NCI-H1436 treated with DMSO at 0.1 percent for 48 hours (cell line): ENCODE results near the gene TIAM2.

Experiments used
- DNase-seq: peaks from one replicate; lab custom pipeline; 2025; lab: John Stamatoyannopoulos, UW

Gene TIAM2

DNA sequence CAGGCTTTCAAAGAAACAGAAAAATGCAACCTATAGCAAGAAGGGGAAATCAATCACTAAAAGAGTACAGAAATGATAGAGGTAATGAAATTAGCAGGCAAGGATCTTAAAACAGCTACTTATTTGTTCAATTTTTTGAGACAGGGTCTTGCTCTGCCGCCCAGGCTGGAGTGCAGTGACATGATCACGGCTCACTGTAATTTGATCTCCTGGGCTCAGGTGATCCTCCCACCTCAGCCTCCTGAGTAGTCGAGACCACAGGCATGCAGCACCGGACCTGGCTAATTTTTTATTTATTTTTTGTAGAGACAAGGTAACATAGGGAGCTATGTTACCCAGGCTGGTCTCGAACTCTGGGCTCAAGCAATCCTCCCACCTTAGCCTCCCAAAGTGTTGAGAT lies 297.6 kb downstream of the TIAM2 start:
- no peak for DNase-seq

DNA sequence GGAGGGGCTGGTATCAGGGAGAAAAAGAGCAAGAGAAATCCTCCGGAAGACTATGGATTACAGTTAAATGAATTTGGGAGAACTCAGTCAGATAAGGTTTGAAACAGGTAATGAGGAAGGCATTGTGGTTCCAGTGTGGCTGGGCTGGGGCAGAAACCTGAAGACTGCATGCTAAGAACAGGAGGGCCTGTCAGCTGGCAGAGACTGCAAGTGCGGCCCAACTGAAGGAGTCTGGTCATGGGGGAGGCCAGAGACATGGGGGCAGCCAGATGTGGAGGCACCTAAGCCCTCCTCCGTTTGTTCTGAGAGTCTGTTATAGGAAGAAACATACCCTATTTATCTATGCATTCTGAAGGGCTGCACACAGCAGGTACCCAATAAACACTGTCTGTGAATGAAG lies 302.6 kb downstream of the TIAM2 start:
- DNase-seq = no peak

DNA sequence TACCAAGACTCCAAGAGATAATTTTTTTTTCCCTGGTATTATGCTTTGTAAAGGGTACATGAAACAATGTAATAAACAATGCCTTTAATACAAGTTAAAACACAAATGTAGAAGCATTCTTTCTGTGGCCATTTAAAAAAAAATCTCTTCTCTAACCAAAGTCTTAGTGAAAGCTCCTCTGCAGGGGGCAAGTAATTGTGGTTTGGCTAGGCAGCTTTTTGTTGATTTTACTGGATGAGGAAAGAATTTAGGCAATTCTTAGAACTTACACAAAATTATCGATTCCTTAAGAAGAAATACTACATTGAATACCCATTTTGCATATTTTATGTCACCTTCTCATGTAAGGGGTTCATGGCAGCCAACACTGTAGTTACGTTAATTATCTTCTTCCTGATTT lies 306.8 kb downstream of the TIAM2 start:
- DNase-seq = no peak

DNA sequence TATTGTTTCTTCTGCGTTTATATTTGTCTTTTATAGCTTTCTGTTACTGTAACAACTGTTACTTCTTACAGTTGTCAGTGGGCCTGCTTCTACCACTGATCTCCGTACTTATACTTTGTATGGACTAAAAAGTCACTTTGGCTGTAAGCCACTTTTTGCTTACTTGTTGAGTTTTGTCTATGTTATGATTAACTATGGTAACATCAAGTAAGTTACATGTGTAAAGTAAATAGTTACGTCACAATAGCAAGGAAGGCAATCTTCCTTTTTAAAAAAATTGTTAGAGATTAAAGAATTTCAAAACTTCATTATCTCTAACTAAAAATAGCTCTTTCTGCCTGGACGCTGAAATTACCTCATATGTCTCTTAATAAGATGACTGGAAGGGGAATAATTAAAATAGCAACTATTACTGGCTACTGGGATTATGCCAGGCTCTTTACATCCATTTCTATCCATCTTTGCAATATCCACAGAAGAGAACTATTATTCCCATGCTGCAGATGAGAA lies 308.3 kb downstream of the TIAM2 start:
- DNase-seq = no peak

DNA sequence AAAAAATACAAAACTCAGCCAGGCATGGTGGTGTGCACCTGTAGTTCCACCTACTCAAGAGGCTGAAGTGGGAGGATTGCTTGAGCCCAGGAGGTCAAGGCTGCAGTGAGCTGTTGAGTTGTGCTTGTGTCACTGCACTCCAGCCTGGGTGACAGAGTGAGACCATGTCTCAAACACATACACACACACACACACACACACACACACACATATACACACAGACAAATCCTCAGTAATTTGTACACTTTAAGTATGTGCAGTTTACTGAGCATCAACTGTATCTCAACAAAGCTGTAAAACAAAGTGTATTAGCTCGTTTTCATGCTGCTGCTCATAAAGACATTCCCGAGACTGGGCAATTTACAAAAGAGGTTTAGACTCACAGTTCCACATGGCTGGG lies 311.8 kb downstream of the TIAM2 start:
- no peak for DNase-seq
